Measurements from ENCODE around the gene TBCE. TPM values are rescaled to one million over a fixed set of nuclear protein-coding genes. Genes with fewer than 3 reads are reported as not detected.

TBCE gene, protein sequence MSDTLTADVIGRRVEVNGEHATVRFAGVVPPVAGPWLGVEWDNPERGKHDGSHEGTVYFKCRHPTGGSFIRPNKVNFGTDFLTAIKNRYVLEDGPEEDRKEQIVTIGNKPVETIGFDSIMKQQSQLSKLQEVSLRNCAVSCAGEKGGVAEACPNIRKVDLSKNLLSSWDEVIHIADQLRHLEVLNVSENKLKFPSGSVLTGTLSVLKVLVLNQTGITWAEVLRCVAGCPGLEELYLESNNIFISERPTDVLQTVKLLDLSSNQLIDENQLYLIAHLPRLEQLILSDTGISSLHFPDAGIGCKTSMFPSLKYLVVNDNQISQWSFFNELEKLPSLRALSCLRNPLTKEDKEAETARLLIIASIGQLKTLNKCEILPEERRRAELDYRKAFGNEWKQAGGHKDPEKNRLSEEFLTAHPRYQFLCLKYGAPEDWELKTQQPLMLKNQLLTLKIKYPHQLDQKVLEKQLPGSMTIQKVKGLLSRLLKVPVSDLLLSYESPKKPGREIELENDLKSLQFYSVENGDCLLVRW
- total RNA-seq (2012; rRNA removed), result 18.8 and 26.0 TPM in 2 replicates

DNA sequence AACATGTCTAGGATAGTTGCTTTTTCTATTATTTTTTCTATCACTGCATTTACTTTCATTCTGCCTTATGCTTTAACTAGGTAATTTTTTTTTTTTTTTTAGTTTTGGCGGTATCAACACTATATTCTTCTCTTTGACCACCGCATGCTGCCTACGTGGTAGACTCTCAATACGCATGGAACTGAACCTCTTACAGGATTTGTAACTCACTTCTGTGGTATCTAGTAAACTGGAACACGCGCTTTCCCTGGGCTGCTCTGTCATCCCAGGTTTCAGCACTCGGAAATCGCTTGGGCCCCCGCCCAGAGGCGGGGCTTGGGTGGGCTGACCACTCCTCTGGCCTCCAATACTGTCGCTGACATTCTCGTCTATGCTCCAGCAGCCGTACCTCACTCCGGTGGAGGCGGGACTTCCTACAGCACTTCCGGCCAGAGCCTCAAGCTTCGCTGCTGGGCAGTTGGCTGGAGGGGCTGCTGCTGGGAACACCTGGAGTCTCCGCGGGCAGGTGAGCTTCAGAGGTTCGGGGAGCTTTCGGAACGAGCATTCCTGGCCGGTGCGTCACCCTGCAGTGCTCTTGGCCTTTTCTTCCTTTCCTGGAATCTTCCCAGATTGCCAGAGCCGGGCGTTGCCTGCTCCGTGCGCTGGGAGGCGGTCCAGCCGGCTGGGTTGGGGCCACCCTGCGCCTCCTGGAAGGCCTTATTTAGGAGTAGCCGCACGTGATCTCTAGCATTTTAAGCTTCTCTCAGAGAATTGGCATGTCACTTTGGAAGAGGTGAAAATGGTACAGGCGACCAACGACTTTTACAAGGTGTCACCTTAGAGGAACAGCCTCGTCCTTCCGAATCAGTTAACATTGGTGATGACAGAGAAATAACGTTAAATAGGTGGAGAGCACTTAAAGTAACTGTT lies at the start of gene TBCE:
Gene TBCE, plus strand, starts transcription at position 428 of the 909 bp plus-strand sequence. CDS start 12,623 bp downstream, outside the sequence.
- Histone ChIP-seq H3K9me3 (replicated peaks; ENCODE audit: low read length) (no peaks in the 10 kb centered on the region), H3K4me3 (ENCODE audit: low read length) (peak within 1 kb of the TSS; percentile 83), H3K9ac (ENCODE audit: low read depth, low read length) (peak within 1 kb of the TSS; percentile 83), H3K4me1 (ENCODE audit: control insufficient read depth, insufficient read depth, low read length) (peaks cover 8% of the 10 kb centered on the region), H3K36me3 (ENCODE audit: insufficient read depth, low read length) (no peaks in the 10 kb centered on the region), H3K4me2 (ENCODE audit: low read length) (peak within 1 kb of the TSS; percentile 78), H3K27me3 (ENCODE audit: control insufficient read depth, insufficient read depth, low read length) (no peaks in the 10 kb centered on the region)

DNA sequence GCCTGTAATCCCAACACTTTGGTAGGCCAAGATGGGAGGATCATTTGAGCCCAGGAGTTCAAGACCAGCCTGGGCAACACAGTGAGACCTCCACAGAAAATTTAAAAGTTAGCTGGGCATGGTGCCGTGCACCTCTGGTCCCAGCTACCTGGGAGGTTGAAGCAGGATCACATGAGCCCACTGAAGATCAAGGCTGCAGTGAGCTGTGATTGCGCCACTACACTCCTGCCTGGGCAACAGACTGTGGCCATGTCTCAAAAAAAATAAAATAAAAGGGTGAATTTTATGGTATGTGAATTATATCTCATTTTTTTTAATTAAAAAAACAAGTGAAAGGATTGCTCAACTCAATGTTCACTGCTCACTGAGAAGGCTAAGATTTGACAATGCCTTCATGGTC lies 48.0 kb upstream of the TBCE start:
- H3K4me3 ChIP-seq (ENCODE audit: low read length), result no peak overlapping the region
- peaks cover 20% of the 10 kb centered on the region for H3K36me3 ChIP-seq (ENCODE audit: insufficient read depth, low read length)
- H3K9me3 ChIP-seq (replicated peaks; ENCODE audit: low read length), result no peaks in the 10 kb centered on the region
- no peaks in the 10 kb centered on the region for H3K27me3 ChIP-seq (ENCODE audit: control insufficient read depth, insufficient read depth, low read length)
- no peak overlapping the region for H3K4me2 ChIP-seq (ENCODE audit: low read length)
- peaks cover 5% of the 10 kb centered on the region for H3K4me1 ChIP-seq (ENCODE audit: control insufficient read depth, insufficient read depth, low read length)
- H3K9ac ChIP-seq (ENCODE audit: low read depth, low read length), result no peak overlapping the region

DNA sequence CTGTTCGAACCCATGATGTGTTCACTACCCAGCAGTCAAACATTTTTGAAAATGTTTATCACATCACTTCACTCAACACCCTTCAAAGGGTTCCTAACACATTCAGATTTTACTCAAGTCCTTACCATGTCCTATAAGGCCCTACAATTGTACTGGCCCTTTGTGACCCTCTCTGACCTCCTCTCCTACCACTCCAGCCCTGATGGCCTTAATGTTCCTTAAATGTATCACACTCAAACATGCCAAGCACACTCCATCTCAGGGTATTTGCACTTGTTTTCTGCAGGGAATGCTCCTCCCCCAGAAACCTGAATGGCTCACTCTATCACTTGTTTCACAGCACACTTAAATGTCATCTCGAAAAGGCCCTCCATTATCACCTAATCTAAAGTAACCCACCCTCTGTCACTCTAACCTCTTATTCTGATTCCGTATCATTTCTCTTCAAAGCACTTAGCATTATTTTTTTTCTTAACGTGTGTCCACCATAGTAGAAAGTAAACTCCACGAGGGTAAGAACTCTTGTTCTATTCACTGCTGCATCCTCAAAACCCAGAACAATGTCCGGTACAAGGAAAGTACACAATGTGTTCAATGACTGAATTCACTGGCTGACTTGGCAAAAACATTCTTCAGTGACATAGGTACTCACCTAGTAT lies 46.6 kb upstream of the TBCE start:
- Histone ChIP-seq H3K4me2 (ENCODE audit: low read length) (no peak overlapping the region), H3K9ac (ENCODE audit: low read depth, low read length) (no peak overlapping the region), H3K9me3 (replicated peaks; ENCODE audit: low read length) (no peaks in the 10 kb centered on the region), H3K4me3 (ENCODE audit: low read length) (no peak overlapping the region), H3K36me3 (ENCODE audit: insufficient read depth, low read length) (peaks cover 20% of the 10 kb centered on the region), H3K27me3 (ENCODE audit: control insufficient read depth, insufficient read depth, low read length) (no peaks in the 10 kb centered on the region), H3K4me1 (ENCODE audit: control insufficient read depth, insufficient read depth, low read length) (peaks cover 17% of the 10 kb centered on the region)

DNA sequence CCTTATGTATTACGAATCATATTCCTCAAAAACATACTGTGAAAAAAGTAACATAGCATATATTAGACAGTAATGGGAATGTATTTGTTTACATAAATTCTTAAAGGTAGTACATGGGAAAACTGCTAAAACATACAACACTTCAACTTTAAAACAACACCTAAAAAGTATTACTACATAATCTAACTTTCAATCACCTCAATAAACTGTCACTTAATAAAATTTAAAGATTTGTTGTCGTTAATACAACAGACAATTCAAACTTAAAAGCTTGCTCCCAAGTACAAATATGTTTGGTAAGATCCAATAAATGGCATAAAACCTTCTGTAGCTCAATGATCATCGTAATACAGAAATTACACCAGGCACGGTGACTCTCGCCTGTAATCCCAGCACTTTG lies 42.9 kb upstream of the TBCE start:
- H3K9me3 ChIP-seq (replicated peaks; ENCODE audit: low read length), result no peaks in the 10 kb centered on the region
- H3K36me3 ChIP-seq (ENCODE audit: insufficient read depth, low read length), result peaks cover 13% of the 10 kb centered on the region
- no peaks in the 10 kb centered on the region for H3K27me3 ChIP-seq (ENCODE audit: control insufficient read depth, insufficient read depth, low read length)
- H3K4me2 ChIP-seq (ENCODE audit: low read length), result peak overlapping the region; percentile 97
- H3K4me1 ChIP-seq (ENCODE audit: control insufficient read depth, insufficient read depth, low read length), result peaks cover 21% of the 10 kb centered on the region
- H3K9ac ChIP-seq (ENCODE audit: low read depth, low read length), result no peak overlapping the region
- no peak overlapping the region for H3K4me3 ChIP-seq (ENCODE audit: low read length)

DNA sequence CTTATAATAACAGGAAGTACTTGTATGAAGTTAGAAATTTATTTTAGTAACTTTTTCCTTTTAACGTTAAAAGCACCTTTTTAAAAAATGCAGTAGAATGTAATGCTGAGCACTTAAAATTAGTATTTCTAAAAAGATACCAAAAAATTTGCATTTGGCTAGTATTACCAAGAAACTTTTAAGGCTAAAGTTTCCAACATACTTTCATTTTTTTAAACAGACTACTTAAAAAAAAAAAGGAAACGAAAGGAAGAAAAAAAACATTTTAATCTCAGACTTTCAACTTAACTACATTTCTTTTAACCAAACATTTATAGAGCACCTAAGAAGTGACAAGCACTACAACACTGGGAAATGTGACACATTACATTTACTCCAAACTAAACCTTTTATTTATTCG lies 42.1 kb upstream of the TBCE start:
- H3K27me3 ChIP-seq (ENCODE audit: control insufficient read depth, insufficient read depth, low read length), result no peaks in the 10 kb centered on the region
- H3K9me3 ChIP-seq (replicated peaks; ENCODE audit: low read length), result no peaks in the 10 kb centered on the region
- peak overlapping the region; percentile 93 for H3K9ac ChIP-seq (ENCODE audit: low read depth, low read length)
- peak overlapping the region; percentile 34 for H3K4me3 ChIP-seq (ENCODE audit: low read length)
- peak overlapping the region; percentile 97 for H3K4me2 ChIP-seq (ENCODE audit: low read length)
- peaks cover 12% of the 10 kb centered on the region for H3K36me3 ChIP-seq (ENCODE audit: insufficient read depth, low read length)
- H3K4me1 ChIP-seq (ENCODE audit: control insufficient read depth, insufficient read depth, low read length), result peaks cover 21% of the 10 kb centered on the region

DNA sequence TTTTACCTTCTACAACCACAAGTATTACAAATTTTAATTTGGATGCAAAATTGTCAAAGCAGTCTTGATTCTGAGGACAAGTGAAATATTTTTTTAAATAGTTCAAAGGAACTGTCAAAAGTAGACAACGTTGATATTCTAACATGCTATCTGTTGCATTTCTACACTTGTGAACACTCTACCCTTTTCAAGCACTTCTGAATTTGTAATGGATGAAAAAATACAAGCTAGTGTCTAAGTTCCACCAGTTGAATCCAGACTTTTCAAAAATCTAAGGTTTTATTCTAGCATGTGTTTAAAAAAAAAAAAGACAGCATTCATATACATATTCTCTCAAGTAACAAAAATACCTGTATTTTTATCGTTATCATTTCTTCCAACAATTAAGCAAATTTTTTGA lies 41.4 kb upstream of the TBCE start:
- peaks cover 6% of the 10 kb centered on the region for H3K36me3 ChIP-seq (ENCODE audit: insufficient read depth, low read length)
- H3K4me1 ChIP-seq (ENCODE audit: control insufficient read depth, insufficient read depth, low read length), result peaks cover 28% of the 10 kb centered on the region
- H3K27me3 ChIP-seq (ENCODE audit: control insufficient read depth, insufficient read depth, low read length), result no peaks in the 10 kb centered on the region
- H3K9ac ChIP-seq (ENCODE audit: low read depth, low read length), result peak overlapping the region; percentile 93
- H3K9me3 ChIP-seq (replicated peaks; ENCODE audit: low read length), result no peaks in the 10 kb centered on the region
- peak overlapping the region; percentile 97 for H3K4me2 ChIP-seq (ENCODE audit: low read length)
- peak overlapping the region; percentile 90 for H3K4me3 ChIP-seq (ENCODE audit: low read length)

DNA sequence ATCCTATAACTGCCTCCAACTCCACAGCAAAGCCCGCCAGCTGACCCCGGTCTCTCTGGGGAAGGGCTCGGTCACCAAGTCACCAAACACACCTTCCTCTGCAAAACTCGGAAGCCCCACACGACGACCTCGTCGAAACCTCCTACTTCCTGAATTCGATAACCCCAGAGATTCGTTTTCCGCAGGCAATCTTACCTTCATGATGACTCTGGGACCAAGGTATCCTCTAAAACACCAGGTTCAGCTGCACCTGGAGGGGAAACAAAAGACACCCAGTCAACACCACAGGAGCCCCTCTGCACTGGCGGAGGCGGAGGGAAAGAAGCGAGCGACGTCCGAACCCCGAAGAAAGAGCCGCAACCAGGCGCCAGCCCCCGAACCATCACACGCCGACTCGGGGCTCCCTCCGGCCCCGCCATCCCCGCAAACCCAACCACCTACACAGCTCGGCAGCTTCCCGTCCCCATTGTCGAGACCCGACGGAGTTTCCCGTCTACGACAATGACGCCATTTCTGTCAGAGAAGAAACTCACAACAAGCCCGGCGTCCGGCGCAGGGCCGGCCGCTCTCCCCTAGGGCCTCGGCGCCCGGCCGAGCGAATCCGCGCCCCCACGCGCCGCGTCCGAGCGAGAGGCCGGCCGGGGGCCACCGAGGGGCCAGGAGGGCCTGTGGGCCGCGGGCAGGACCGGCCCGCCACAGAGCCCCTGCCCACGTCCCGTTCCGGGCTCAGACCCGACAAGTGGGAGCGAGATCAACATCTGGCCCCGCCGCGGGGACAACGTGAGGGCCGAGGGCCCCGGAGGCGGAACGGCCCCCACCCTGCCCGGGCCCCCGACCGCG lies 40.3 kb upstream of the TBCE start:
- H3K4me1 ChIP-seq (ENCODE audit: control insufficient read depth, insufficient read depth, low read length), result peaks cover 34% of the 10 kb centered on the region

DNA sequence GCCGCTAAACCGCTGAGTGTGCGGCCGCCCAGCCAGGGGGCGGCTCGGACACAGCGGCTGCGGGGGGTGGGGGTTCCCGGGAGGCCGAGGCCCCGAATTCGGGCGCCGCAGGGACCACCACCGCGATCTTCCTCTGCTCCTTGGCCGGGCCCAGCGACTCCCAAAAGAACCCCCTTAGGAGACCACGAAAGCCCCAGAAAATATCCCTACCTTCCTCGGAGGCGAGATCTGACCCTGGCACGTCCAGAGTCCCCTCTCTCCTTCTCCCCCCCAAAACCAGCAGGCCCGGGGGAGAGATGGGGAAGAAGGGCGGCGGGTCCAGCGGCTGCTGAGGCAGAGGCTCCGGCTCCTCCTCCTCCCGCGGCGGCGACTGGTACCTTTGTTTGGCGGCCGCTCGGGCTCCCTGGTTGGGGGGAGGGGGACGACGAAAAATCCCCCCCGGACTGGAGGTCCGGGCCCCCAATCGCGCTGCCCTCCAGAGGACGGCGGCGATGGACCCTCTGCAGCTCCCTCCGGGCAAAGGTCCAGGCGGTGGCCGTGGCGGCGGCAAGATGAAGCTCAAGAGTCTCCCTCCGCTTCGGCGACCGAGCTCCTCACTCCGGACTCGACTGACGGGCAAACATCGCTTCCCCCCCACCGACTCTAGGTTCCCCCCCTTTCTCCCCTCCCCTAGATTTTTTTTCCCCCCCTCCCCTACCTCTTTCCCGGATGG lies 39.5 kb upstream of the TBCE start, which contains the start of gene ARID4B:
Gene ARID4B, minus strand, starts transcription at position 621 of the 712 bp plus-strand sequence. CDS start 1,260 bp downstream, outside the sequence.
- no peaks in the 10 kb centered on the region for H3K36me3 ChIP-seq (ENCODE audit: insufficient read depth, low read length)
- H3K27me3 ChIP-seq (ENCODE audit: control insufficient read depth, insufficient read depth, low read length), result no peaks in the 10 kb centered on the region
- H3K4me1 ChIP-seq (ENCODE audit: control insufficient read depth, insufficient read depth, low read length), result peaks cover 34% of the 10 kb centered on the region
- peak within 1 kb of the TSS; percentile 97 for H3K4me2 ChIP-seq (ENCODE audit: low read length)
- H3K9me3 ChIP-seq (replicated peaks; ENCODE audit: low read length), result no peaks in the 10 kb centered on the region
- peak within 1 kb of the TSS; percentile 95 for H3K9ac ChIP-seq (ENCODE audit: low read depth, low read length)
- H3K4me3 ChIP-seq (ENCODE audit: low read length), result peak within 1 kb of the TSS; percentile 90

More for the DNA sequence above, 40.3 kb upstream of the TBCE start:
- Histone ChIP-seq H3K27me3 (ENCODE audit: control insufficient read depth, insufficient read depth, low read length) (no peaks in the 10 kb centered on the region), H3K4me2 (ENCODE audit: low read length) (peak overlapping the region; percentile 97), H3K9ac (ENCODE audit: low read depth, low read length) (peak overlapping the region; percentile 93), H3K36me3 (ENCODE audit: insufficient read depth, low read length) (no peaks in the 10 kb centered on the region), H3K4me3 (ENCODE audit: low read length) (peak overlapping the region; percentile 90), H3K9me3 (replicated peaks; ENCODE audit: low read length) (no peaks in the 10 kb centered on the region)

DNA sequence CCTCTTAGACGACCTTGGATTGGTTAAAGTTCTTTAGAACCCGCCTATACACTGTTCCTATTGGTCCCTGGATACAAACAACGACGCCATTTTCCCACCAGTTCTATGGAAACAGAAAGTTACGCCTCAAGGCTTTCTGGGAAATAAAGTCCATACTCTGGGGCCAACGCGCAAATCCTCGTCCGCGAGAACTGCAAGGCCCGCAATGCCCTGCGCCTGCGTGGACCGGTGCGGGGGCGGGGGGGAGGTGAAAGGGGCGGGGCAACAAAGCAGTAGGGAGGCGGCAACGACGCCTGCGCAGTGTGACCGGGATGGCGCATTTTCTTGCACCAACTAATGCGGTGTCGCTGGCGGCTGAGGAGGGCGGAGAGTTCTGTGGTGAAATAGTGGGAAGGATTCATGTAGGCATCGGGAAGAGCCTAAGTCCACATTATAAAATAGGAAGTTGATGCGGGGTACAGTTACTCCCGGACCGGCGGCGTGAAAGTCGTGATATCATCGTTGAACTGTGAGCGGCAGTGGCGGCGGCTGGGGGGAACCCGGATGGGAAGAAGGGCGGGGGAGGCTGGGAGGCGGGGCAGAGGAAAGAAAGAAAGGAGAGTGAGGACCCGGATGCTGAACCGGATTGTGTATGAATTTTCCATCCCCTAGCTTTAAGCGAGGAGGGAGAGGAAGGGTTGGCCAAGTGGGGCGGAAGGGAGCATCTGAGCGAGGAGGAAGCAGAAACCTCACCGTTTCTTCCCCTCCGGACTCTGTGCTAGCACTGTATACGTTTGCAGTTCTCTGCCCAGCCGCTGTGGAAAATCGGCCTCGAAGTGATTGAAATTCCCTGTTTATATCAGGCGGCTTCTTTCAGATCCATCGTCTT lies 38.7 kb upstream of the TBCE start, which contains the start of gene GGPS1:
Gene GGPS1, plus strand, starts transcription at position 300 of the 868 bp plus-strand sequence. CDS start 6,695 bp downstream, outside the sequence.
- Histone ChIP-seq H3K4me3 (ENCODE audit: low read length) (peak within 1 kb of the TSS; percentile 90), H3K36me3 (ENCODE audit: insufficient read depth, low read length) (no peaks in the 10 kb centered on the region), H3K4me1 (ENCODE audit: control insufficient read depth, insufficient read depth, low read length) (peaks cover 34% of the 10 kb centered on the region), H3K9me3 (replicated peaks; ENCODE audit: low read length) (no peaks in the 10 kb centered on the region), H3K27me3 (ENCODE audit: control insufficient read depth, insufficient read depth, low read length) (no peaks in the 10 kb centered on the region), H3K4me2 (ENCODE audit: low read length) (peak within 1 kb of the TSS; percentile 97), H3K9ac (ENCODE audit: low read depth, low read length) (peak within 1 kb of the TSS; percentile 95)

Measured in skeletal muscle satellite cell (primary cell).